K562 (cell line): ENCODE results near the gene ARHGEF6. TPM values are rescaled to one million over a fixed set of nuclear protein-coding genes. Genes with fewer than 3 reads are reported as not detected.

Source experiments
- CREBBP ChIP-seq: IDR thresholded peaks from one replicate; pipeline ENCODE4 v1.6.1; 2012; ENCODE audit warnings: low read depth, mild to moderate bottlenecking, control low read depth, inconsistent platforms, low read length
- FOXJ3 ChIP-seq: sonication (generic); formaldehyde crosslinking; IDR thresholded peaks from 2 replicates; pipeline ENCODE4 v1.4.0; 2020; ENCODE audit warnings: mild to moderate bottlenecking, missing genetic modification reagents
- HDAC8 ChIP-seq: fragments of 450-650 bp; IDR thresholded peaks from 2 replicates; pipeline ENCODE4 v1.6.1; 2016; ENCODE audit warnings: mild to moderate bottlenecking, missing genetic modification characterization, moderate library complexity, missing compliant biosample characterization
- MTA2 ChIP-seq: fragments of 450-650 bp; IDR thresholded peaks from 2 replicates; pipeline ENCODE4 v1.6.1; 2016; ENCODE audit warnings: low read depth
- PML ChIP-seq: IDR thresholded peaks from 2 replicates; pipeline ENCODE4 v1.6.1; 2012; ENCODE audit warnings: low read length, inconsistent platforms
- STAT5A ChIP-seq: IDR thresholded peaks from 2 replicates; pipeline ENCODE4 v1.6.1; 2012; ENCODE audit warnings: low read length, inconsistent platforms, borderline replicate concordance
- polyA plus RNA-seq, 8 experiments: library from polyadenylated mRNA; depleted of rRNA in 4 of 8; stranded (reverse) in 5 of 8; unstranded in 3 of 8; fragments of >200 nt; fragmentation: Nextera tagmentation in 2 of 8; fragmentation: Illumina TruSeq in 1 of 8; extraction: Ambion mirVana in 2 of 8; extraction: Trizol in 1 of 8; gene quantifications; 2 replicates each; pipeline versions ENCODE4 v1.2.1 to v1.2.3, GENCODE V29; 2011 to 2014; ENCODE audit warnings: inconsistent platforms in 1 of 8, missing spikeins in 1 of 8
- total RNA-seq, 7 experiments: library from RNA; depleted of rRNA in 6 of 7; stranded (reverse); fragments of >200 nt in 6 of 7; fragmentation: Illumina TruSeq in 2 of 7; extraction: Trizol in 2 of 7; gene quantifications; 2 replicates each; pipeline versions ENCODE4 v1.2.1 to v1.2.3, GENCODE V29; 2011 to 2021; ENCODE audit warnings: low replicate concordance in 1 of 7
- TF ChIP-seq, protein P1 (sequence below): fragments of 450-650 bp; IDR thresholded peaks from 2 replicates; pipeline ENCODE4 v1.6.1; 2016; ENCODE audit warnings: mild to moderate bottlenecking, moderate library complexity

Gene ARHGEF6
- total and polyA plus RNA-seq, 9 of the 15 experiments (the other 6 are each of a cell fraction or from before 2014, with no cell fraction given) = 2.9 to 22.1 (median 13.3) TPM

DNA sequence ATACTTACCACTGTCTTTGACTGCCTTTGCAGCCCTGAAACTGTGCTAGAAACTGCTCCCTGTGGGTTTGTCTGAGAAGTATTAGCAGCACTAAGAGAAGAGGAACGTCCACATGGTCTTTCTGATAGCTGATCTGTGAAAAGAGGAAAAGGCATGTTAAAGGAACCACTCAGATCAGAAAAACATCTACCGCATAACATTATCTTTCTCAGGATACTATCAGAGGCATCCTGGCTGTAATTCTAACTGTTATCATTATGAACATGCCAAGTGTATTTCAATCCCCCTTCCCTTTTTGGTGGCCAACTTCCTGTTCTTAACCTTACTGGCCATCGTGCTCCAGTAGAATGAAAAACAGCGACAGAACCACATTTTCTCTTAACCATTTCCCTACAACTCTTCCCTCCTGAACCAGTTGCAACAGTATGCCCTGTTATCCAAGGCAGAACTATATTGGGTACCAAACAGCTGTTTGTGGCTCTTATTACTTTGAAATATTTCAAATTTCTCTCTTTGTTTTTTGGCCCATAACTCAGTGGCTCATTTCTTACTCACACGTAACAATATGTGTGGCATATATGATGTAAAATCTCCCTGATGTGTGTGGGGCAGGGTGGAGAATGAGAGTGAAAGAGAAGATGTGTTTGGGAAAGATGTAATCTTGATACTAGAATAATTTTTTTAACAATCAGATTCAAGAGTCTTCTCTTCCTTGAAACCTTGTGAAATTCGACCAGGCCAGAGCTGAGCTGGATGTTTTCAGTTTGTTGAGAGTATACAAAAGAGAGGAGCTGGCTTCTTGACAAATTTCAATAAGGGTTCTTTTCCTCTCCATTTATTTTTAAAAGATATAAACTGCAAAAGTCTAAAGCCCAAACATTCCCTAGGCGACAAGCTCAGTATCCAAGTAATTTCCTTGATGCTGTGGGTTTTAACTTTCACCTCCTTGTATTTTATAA is 35.2 kb downstream of the ARHGEF6 start (continued):
- peak; percentile 28; the same call in 1 of the 2 replicates for TF ChIP-seq STAT5A
- TF ChIP-seq FOXJ3 (CRISPR knock-in tag) = no peak
- no peak for TF ChIP-seq HDAC8 (tag)
- TF ChIP-seq, protein P1, sequence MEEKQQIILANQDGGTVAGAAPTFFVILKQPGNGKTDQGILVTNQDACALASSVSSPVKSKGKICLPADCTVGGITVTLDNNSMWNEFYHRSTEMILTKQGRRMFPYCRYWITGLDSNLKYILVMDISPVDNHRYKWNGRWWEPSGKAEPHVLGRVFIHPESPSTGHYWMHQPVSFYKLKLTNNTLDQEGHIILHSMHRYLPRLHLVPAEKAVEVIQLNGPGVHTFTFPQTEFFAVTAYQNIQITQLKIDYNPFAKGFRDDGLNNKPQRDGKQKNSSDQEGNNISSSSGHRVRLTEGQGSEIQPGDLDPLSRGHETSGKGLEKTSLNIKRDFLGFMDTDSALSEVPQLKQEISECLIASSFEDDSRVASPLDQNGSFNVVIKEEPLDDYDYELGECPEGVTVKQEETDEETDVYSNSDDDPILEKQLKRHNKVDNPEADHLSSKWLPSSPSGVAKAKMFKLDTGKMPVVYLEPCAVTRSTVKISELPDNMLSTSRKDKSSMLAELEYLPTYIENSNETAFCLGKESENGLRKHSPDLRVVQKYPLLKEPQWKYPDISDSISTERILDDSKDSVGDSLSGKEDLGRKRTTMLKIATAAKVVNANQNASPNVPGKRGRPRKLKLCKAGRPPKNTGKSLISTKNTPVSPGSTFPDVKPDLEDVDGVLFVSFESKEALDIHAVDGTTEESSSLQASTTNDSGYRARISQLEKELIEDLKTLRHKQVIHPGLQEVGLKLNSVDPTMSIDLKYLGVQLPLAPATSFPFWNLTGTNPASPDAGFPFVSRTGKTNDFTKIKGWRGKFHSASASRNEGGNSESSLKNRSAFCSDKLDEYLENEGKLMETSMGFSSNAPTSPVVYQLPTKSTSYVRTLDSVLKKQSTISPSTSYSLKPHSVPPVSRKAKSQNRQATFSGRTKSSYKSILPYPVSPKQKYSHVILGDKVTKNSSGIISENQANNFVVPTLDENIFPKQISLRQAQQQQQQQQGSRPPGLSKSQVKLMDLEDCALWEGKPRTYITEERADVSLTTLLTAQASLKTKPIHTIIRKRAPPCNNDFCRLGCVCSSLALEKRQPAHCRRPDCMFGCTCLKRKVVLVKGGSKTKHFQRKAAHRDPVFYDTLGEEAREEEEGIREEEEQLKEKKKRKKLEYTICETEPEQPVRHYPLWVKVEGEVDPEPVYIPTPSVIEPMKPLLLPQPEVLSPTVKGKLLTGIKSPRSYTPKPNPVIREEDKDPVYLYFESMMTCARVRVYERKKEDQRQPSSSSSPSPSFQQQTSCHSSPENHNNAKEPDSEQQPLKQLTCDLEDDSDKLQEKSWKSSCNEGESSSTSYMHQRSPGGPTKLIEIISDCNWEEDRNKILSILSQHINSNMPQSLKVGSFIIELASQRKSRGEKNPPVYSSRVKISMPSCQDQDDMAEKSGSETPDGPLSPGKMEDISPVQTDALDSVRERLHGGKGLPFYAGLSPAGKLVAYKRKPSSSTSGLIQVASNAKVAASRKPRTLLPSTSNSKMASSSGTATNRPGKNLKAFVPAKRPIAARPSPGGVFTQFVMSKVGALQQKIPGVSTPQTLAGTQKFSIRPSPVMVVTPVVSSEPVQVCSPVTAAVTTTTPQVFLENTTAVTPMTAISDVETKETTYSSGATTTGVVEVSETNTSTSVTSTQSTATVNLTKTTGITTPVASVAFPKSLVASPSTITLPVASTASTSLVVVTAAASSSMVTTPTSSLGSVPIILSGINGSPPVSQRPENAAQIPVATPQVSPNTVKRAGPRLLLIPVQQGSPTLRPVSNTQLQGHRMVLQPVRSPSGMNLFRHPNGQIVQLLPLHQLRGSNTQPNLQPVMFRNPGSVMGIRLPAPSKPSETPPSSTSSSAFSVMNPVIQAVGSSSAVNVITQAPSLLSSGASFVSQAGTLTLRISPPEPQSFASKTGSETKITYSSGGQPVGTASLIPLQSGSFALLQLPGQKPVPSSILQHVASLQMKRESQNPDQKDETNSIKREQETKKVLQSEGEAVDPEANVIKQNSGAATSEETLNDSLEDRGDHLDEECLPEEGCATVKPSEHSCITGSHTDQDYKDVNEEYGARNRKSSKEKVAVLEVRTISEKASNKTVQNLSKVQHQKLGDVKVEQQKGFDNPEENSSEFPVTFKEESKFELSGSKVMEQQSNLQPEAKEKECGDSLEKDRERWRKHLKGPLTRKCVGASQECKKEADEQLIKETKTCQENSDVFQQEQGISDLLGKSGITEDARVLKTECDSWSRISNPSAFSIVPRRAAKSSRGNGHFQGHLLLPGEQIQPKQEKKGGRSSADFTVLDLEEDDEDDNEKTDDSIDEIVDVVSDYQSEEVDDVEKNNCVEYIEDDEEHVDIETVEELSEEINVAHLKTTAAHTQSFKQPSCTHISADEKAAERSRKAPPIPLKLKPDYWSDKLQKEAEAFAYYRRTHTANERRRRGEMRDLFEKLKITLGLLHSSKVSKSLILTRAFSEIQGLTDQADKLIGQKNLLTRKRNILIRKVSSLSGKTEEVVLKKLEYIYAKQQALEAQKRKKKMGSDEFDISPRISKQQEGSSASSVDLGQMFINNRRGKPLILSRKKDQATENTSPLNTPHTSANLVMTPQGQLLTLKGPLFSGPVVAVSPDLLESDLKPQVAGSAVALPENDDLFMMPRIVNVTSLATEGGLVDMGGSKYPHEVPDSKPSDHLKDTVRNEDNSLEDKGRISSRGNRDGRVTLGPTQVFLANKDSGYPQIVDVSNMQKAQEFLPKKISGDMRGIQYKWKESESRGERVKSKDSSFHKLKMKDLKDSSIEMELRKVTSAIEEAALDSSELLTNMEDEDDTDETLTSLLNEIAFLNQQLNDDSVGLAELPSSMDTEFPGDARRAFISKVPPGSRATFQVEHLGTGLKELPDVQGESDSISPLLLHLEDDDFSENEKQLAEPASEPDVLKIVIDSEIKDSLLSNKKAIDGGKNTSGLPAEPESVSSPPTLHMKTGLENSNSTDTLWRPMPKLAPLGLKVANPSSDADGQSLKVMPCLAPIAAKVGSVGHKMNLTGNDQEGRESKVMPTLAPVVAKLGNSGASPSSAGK = no peak
- TF ChIP-seq CREBBP = no peak
- TF ChIP-seq MTA2 = peak; percentile 35; the same call in 1 of the 2 replicates
- peak; percentile 59; the same call in 1 of the 2 replicates for TF ChIP-seq PML
